ENCODE data around the gene EXOC6.

GRCh38 chr10:92957223-92958010, 109.1 kb downstream of the EXOC6 start:
- TF ChIP-seq CTCF (IDR thresholded peaks at IDR 0.05) (no peak), POLR2A (IDR thresholded peaks at IDR 0.05) (no peak), EP300 (IDR thresholded peaks at IDR 0.05) (no peak)
